DOHH2 (cell line): ENCODE results near the gene ANKDD1A.

ENCODE experiments used
- H3F3A ChIP-seq: fragments of 200-600 bp; sonication (generic), shearing (Covaris generic); 2 replicates; pipeline ENCODE4 v1.6.0; 2016; ENCODE audit warnings: antibody characterized with exemption, mild to moderate bottlenecking; ENCODE audit not compliant: control insufficient read depth, insufficient read depth
- H3K27ac ChIP-seq: fragments of 200-600 bp; sonication (generic); 2 replicates; pipeline ENCODE4 v1.5.1; 2014; ENCODE audit warnings: low read depth, mild to moderate bottlenecking, low read length, moderate library complexity
- H3K27me3 ChIP-seq: fragments of 200-600 bp; sonication (generic); 2 replicates; pipeline ENCODE4 v1.6.1; 2014; ENCODE audit warnings: mild to moderate bottlenecking, low read length, mixed read lengths; ENCODE audit not compliant: control insufficient read depth
- H3K36me3 ChIP-seq: fragments of 200-600 bp; sonication (generic); 2 replicates; pipeline ENCODE4 v1.6.1; 2014; ENCODE audit warnings: mild to moderate bottlenecking, low read length, moderate library complexity, mixed read lengths; ENCODE audit not compliant: control insufficient read depth
- H3K4me1 ChIP-seq: fragments of 200-600 bp; sonication (generic); 2 replicates; pipeline ENCODE4 v1.6.1; 2014; ENCODE audit warnings: mild to moderate bottlenecking, low read length, mixed read lengths; ENCODE audit not compliant: control insufficient read depth
- H3K4me2 ChIP-seq: fragments of 200-600 bp; sonication (generic); 2 replicates; pipeline ENCODE4 v1.6.0; 2014; ENCODE audit warnings: mild to moderate bottlenecking, low read length, moderate library complexity
- H3K4me3 ChIP-seq: fragments of 200-600 bp; sonication (generic); 2 replicates; pipeline ENCODE4 v1.5.1; 2014; ENCODE audit warnings: mild to moderate bottlenecking, low read length, mixed read lengths
- H3K79me2 ChIP-seq: fragments of 200-600 bp; sonication (generic); 2 replicates; pipeline ENCODE4 v1.6.1; 2014; ENCODE audit warnings: mild to moderate bottlenecking, low read length, mixed read lengths; ENCODE audit not compliant: control insufficient read depth
- H3K9me2 ChIP-seq: fragments of 200-600 bp; sonication (generic); replicated peaks from 2 replicates; pipeline ENCODE4 v1.6.1; 2014; ENCODE audit warnings: mild to moderate bottlenecking, low read length, mixed read lengths; ENCODE audit not compliant: control insufficient read depth
- H3K9me3 ChIP-seq: fragments of 200-600 bp; sonication (generic); 2 replicates; pipeline ENCODE4 v1.6.1; 2014; ENCODE audit warnings: antibody characterized with exemption, low read length, mixed read lengths; ENCODE audit not compliant: control insufficient read depth, insufficient read depth
- H4K20me1 ChIP-seq: fragments of 200-600 bp; sonication (generic); 2 replicates; pipeline ENCODE4 v1.6.0; 2014; ENCODE audit warnings: low read depth, mild to moderate bottlenecking, antibody characterized with exemption, low read length, moderate library complexity; ENCODE audit not compliant: control insufficient read depth, insufficient read depth
- CTCF ChIP-seq: fragments of 200-600 bp; sonication (generic); IDR thresholded peaks from one replicate; pipeline ENCODE4 v1.5.1; 2014; ENCODE audit warnings: antibody characterized with exemption, mild to moderate bottlenecking, low read depth, low read length; ENCODE audit not compliant: poor library complexity, severe bottlenecking
- EZH2phosphoT487 ChIP-seq: fragments of 200-600 bp; sonication (generic); IDR thresholded peaks from 2 replicates; pipeline ENCODE4 v1.6.1; 2017; ENCODE audit warnings: borderline replicate concordance, mild to moderate bottlenecking, antibody characterized with exemption, low read length, moderate library complexity, mixed read lengths

ANKDD1A gene

DNA sequence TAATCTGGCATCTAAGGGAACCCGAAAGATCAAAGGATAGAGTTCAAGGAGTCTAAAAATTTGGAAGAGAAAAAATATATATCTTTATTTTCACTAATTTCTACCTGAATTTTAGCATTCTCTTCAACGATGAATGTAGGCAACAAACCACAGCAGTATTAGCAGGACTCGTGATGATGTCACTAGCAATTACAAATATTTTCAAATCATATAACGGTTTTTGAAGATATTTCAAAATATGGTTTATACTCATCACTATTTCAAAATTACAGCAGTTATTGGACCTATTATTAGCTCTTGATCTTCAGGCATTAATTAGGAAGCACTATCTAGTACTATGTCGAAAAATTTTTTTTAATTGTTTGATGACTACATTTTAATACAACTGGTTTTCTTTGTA is 27.0 kb upstream of the ANKDD1A start:
- H3K4me1 ChIP-seq, result peaks cover 20% of the 10 kb centered on the region
- no peak overlapping the region for H3K4me3 ChIP-seq
- H3K36me3 ChIP-seq, result no peaks in the 10 kb centered on the region
- no peaks in the 10 kb centered on the region for H3K9me2 ChIP-seq
- H3K27ac ChIP-seq, result no peak overlapping the region
- no peak overlapping the region for H3K4me2 ChIP-seq
- no peaks in the 10 kb centered on the region for H4K20me1 ChIP-seq
- no peaks in the 10 kb centered on the region for H3K27me3 ChIP-seq
- H3K79me2 ChIP-seq, result no peaks in the 10 kb centered on the region
- no peaks in the 10 kb centered on the region for H3K9me3 ChIP-seq
- 0 out of 2 replicates have a peak, but pooled peaks cover 4% of the 10 kb centered on the region for H3F3A ChIP-seq
- no peak for TF ChIP-seq CTCF
- no peak for TF ChIP-seq EZH2phosphoT487

DNA sequence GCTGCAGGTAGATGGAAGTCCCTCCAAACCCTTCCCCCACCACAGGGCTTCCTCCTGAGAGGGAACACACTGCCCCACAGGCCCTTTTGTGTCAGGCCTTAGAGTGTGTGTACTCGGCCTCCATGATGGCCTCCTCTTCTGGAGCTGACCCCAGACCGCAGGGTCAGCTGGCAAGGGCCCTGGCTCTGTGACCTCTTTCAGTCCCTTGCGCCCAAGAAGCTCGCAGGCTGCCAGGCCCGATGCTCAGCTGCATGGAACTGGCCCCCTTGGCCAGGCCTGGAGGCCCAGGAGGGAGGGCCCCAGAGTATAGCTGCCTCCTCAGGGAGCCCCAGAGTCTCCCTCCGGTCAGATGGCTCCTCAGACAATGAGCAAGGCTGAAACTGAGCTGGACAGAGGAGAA is 23.4 kb upstream of the ANKDD1A start:
- Histone ChIP-seq H3K27ac (no peak overlapping the region), H4K20me1 (no peaks in the 10 kb centered on the region), H3K9me2 (no peaks in the 10 kb centered on the region), H3K79me2 (0 out of 2 replicates have a peak, but pooled peaks cover 3% of the 10 kb centered on the region), H3K4me3 (no peak overlapping the region), H3F3A (peaks cover 13% of the 10 kb centered on the region), H3K4me2 (no peak overlapping the region), H3K9me3 (no peaks in the 10 kb centered on the region), H3K4me1 (peaks cover 37% of the 10 kb centered on the region), H3K36me3 (no peaks in the 10 kb centered on the region), H3K27me3 (no peaks in the 10 kb centered on the region)
- TF ChIP-seq EZH2phosphoT487 (no peak), CTCF (no peak)

DNA sequence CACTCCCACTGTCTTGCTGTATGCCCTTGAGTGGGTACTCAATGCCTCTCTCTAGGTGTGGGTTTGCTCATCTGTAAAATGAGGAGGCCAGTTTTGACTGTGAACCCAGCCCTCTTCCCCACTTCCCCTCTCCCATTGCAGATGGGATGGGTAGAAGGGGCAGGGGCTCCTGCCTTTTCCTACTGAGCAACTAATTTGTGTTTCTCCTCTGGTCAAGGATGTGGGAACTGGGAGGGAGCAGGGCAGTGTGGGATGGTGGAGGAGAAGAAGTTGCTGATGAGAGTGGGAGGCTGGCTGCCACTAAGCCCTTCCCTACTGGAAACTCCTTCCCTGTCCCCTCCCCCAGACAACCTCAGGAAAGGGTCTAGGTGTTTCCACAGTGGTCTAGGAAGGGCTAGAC is 20.1 kb upstream of the ANKDD1A start:
- peak overlapping the region; percentile 96 for H3K27ac ChIP-seq
- H3K79me2 ChIP-seq, result 0 out of 2 replicates have a peak, but pooled peaks cover 3% of the 10 kb centered on the region
- H3K4me2 ChIP-seq, result peak overlapping the region; percentile 99
- no peaks in the 10 kb centered on the region for H3K9me2 ChIP-seq
- TF ChIP-seq EZH2phosphoT487 (no peak), CTCF (no peak)
- no peaks in the 10 kb centered on the region for H3K36me3 ChIP-seq
- H3F3A ChIP-seq, result peaks cover 29% of the 10 kb centered on the region
- no peaks in the 10 kb centered on the region for H4K20me1 ChIP-seq
- no peaks in the 10 kb centered on the region for H3K27me3 ChIP-seq
- H3K4me3 ChIP-seq, result peak overlapping the region; percentile 69
- H3K9me3 ChIP-seq, result no peaks in the 10 kb centered on the region
- H3K4me1 ChIP-seq, result peaks cover 53% of the 10 kb centered on the region
